ENCODE data around the gene TMTC2. TPM values are rescaled to one million over a fixed set of nuclear protein-coding genes. Genes with fewer than 3 reads are reported as not detected.

The TMTC2 gene
- total and polyA plus RNA-seq, 2 donors (not counting 1 experiment from before 2014, with no cell fraction given), result 2.4 to 3.2 TPM

DNA sequence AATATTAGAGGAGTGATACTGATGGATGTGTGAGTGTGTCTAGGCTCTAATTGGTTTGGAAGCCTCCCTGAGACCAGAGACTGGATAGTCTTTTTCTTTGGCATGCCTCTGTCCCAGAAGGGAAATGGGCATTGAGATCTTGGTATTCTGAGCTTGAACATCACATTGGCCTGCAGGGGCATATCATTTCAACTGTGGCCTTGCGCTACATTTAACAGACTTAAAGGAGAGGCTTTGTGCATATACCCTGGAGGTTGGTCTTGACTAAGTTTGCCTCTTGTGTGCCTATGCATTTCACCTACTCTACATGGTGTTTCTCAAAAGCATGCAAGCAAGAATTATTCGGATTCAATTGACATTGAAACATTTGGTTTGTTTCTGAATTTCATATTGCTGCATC lies 185.4 kb downstream of the TMTC2 start:
- H3K4me3 Mint-ChIP-seq, result no peak overlapping the region
- no peaks in the 10 kb centered on the region for H3K9me3 Mint-ChIP-seq (ENCODE audit: insufficient read depth)
- no peaks in the 10 kb centered on the region for H4K20me1 ChIP-seq (ENCODE audit: control insufficient read depth, insufficient read depth, low read length, poor library complexity, severe bottlenecking)
- H3K36me3 ChIP-seq (replicated peaks in 1 of 2; ENCODE audit: control extremely low read depth in 1 of 2, control insufficient read depth in 1 of 2, extremely low read depth in 1 of 2, insufficient read depth in 2 of 2, low read length in 1 of 2), result no peaks in the 10 kb centered on the region
- H3K4me2 ChIP-seq (replicated peaks; ENCODE audit: low read depth, low read length, poor library complexity, severe bottlenecking), result no peak overlapping the region
- H3K79me2 ChIP-seq (ENCODE audit: control insufficient read depth, insufficient read depth, low read length), result no peaks in the 10 kb centered on the region
- no peaks in the 10 kb centered on the region for H3K27me3 Mint-ChIP-seq
- peaks cover 5% of the 10 kb centered on the region for H3K4me1 Mint-ChIP-seq
- H3K9me3 ChIP-seq (ENCODE audit: control extremely low read depth in 1 of 3, control insufficient read depth in 2 of 3, insufficient read depth in 1 of 3, low read length in 2 of 3), result no peaks in the 10 kb centered on the region
- H2AFZ ChIP-seq (ENCODE audit: insufficient read depth, low read depth, low read length, poor library complexity, severe bottlenecking), result no peak overlapping the region
- H3K27me3 ChIP-seq (replicated peaks in 1 of 4; ENCODE audit: control extremely low read depth in 1 of 4, control insufficient read depth in 3 of 4, insufficient read depth in 4 of 4, low read length in 3 of 4), result no peaks in the 10 kb centered on the region
- H3K9ac ChIP-seq (ENCODE audit: low read length), result no peak overlapping the region
- no peak overlapping the region for H3K4me3 ChIP-seq (ENCODE audit: control extremely low read depth in 1 of 5, extremely low read depth in 1 of 5, insufficient read depth in 1 of 5, low read depth in 2 of 5, low read length in 4 of 5)
- H3K27ac Mint-ChIP-seq, result no peak overlapping the region
- no peak for TF ChIP-seq EZH2 (IDR thresholded peaks at IDR 0.05; ENCODE audit: borderline replicate concordance, insufficient read depth, low read depth, low read length, poor library complexity, severe bottlenecking)
- TF ChIP-seq, protein P1, sequence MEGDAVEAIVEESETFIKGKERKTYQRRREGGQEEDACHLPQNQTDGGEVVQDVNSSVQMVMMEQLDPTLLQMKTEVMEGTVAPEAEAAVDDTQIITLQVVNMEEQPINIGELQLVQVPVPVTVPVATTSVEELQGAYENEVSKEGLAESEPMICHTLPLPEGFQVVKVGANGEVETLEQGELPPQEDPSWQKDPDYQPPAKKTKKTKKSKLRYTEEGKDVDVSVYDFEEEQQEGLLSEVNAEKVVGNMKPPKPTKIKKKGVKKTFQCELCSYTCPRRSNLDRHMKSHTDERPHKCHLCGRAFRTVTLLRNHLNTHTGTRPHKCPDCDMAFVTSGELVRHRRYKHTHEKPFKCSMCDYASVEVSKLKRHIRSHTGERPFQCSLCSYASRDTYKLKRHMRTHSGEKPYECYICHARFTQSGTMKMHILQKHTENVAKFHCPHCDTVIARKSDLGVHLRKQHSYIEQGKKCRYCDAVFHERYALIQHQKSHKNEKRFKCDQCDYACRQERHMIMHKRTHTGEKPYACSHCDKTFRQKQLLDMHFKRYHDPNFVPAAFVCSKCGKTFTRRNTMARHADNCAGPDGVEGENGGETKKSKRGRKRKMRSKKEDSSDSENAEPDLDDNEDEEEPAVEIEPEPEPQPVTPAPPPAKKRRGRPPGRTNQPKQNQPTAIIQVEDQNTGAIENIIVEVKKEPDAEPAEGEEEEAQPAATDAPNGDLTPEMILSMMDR (IDR thresholded peaks at IDR 0.05), result no peak
- ChIA-PET POLR2A (no interaction called here), CTCF (no interaction called here)
- DNase-seq (no peak), ATAC-seq (ENCODE audit: low read depth) (no peak)
- no peaks in the 10 kb centered on the region for H3K4me1 ChIP-seq (ENCODE audit: control insufficient read depth in 2 of 2, insufficient read depth in 2 of 2, low read length in 2 of 2)
- WGBS (ENCODE audit: insufficient coverage), result no CpG with 5 or more reads among the region's 2 CpGs
- H3K27ac ChIP-seq (ENCODE audit: low read length in 2 of 2), result no peak overlapping the region
- intact Hi-C loops (cut with micrococcal nuclease), result no loop called here

DNA sequence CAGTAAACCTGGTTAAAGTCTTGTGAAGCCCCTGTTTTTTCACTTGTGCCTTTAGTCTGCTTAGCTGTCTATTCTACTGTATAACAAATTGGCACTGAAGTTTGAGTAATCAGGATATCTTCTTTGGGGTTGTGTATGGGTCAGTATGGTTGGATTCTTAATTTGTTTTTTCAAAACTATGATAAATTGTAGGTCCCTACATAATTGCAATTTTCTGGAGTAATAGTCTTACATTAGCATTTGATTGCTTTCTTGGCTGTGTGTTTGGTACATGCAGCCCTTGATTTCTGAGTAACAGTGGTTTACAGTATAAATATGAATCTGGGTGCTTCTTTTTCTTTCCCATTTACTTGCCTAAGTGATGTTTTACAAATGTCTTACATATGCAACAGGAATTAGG lies 186.6 kb downstream of the TMTC2 start:
- ChIA-PET POLR2A (no interaction called here), CTCF (no interaction called here)
- Mint-ChIP-seq H3K27me3 (no peaks in the 10 kb centered on the region), H3K9me3 (ENCODE audit: insufficient read depth) (no peaks in the 10 kb centered on the region), H3K4me3 (no peak overlapping the region), H3K4me1 (peaks cover 5% of the 10 kb centered on the region), H3K27ac (no peak overlapping the region)
- Histone ChIP-seq H3K9ac (ENCODE audit: low read length) (no peak overlapping the region), H2AFZ (ENCODE audit: insufficient read depth, low read depth, low read length, poor library complexity, severe bottlenecking) (no peak overlapping the region), H3K4me2 (replicated peaks; ENCODE audit: low read depth, low read length, poor library complexity, severe bottlenecking) (no peak overlapping the region), H3K9me3 (ENCODE audit: control extremely low read depth in 1 of 3, control insufficient read depth in 2 of 3, insufficient read depth in 1 of 3, low read length in 2 of 3) (no peaks in the 10 kb centered on the region), H3K27ac (ENCODE audit: low read length in 2 of 2) (no peak overlapping the region), H3K4me3 (ENCODE audit: control extremely low read depth in 1 of 5, extremely low read depth in 1 of 5, insufficient read depth in 1 of 5, low read depth in 2 of 5, low read length in 4 of 5) (no peak overlapping the region), H3K27me3 (replicated peaks in 1 of 4; ENCODE audit: control extremely low read depth in 1 of 4, control insufficient read depth in 3 of 4, insufficient read depth in 4 of 4, low read length in 3 of 4) (no peaks in the 10 kb centered on the region), H3K79me2 (ENCODE audit: control insufficient read depth, insufficient read depth, low read length) (no peaks in the 10 kb centered on the region), H3K36me3 (replicated peaks in 1 of 2; ENCODE audit: control extremely low read depth in 1 of 2, control insufficient read depth in 1 of 2, extremely low read depth in 1 of 2, insufficient read depth in 2 of 2, low read length in 1 of 2) (no peaks in the 10 kb centered on the region), H3K4me1 (ENCODE audit: control insufficient read depth in 2 of 2, insufficient read depth in 2 of 2, low read length in 2 of 2) (no peaks in the 10 kb centered on the region), H4K20me1 (ENCODE audit: control insufficient read depth, insufficient read depth, low read length, poor library complexity, severe bottlenecking) (no peaks in the 10 kb centered on the region)
- TF ChIP-seq, protein P1 (IDR thresholded peaks at IDR 0.05), result no peak
- DNase-seq (no peak), ATAC-seq (ENCODE audit: low read depth) (no peak)
- intact Hi-C loops (cut with micrococcal nuclease), result no loop called here

Data from B cell (primary cell).